ENCODE results near the gene STK32C. TPM values are rescaled to one million over a fixed set of nuclear protein-coding genes. Genes with fewer than 3 reads are reported as not detected.

The STK32C gene
- total and polyA plus RNA-seq, 2 donors (not counting 1 experiment from before 2014, with no cell fraction given), result 9.9 to 16.8 TPM

GRCh38 chr10:132281915-132282666 is 25.7 kb downstream of the STK32C start:
- H3K27ac ChIP-seq (ENCODE audit: low read length in 2 of 2), result no peak overlapping the region
- DNase-seq (no peak), ATAC-seq (ENCODE audit: low read depth) (no peak)
- no peak overlapping the region for H2AFZ ChIP-seq (ENCODE audit: insufficient read depth, low read depth, low read length, poor library complexity, severe bottlenecking)
- no peak overlapping the region for H3K4me3 ChIP-seq (ENCODE audit: control extremely low read depth in 1 of 5, extremely low read depth in 1 of 5, insufficient read depth in 1 of 5, low read depth in 2 of 5, low read length in 4 of 5)
- no peaks in the 10 kb centered on the region for H3K36me3 ChIP-seq (replicated peaks in 1 of 2; ENCODE audit: control extremely low read depth in 1 of 2, control insufficient read depth in 1 of 2, extremely low read depth in 1 of 2, insufficient read depth in 2 of 2, low read length in 1 of 2)
- H3K4me2 ChIP-seq (replicated peaks; ENCODE audit: low read depth, low read length, poor library complexity, severe bottlenecking), result no peak overlapping the region
- no peaks in the 10 kb centered on the region for H3K79me2 ChIP-seq (ENCODE audit: control insufficient read depth, insufficient read depth, low read length)
- peaks cover 6% of the 10 kb centered on the region for H3K27me3 Mint-ChIP-seq
- no peak overlapping the region for H3K9ac ChIP-seq (ENCODE audit: low read length)
- H3K4me1 Mint-ChIP-seq, result peaks cover 2% of the 10 kb centered on the region
- H3K9me3 ChIP-seq (ENCODE audit: control extremely low read depth in 1 of 3, control insufficient read depth in 2 of 3, insufficient read depth in 1 of 3, low read length in 2 of 3), result peaks cover 0 to 5% (median 0%) of the 10 kb centered on the region in 3 donors
- H4K20me1 ChIP-seq (ENCODE audit: control insufficient read depth, insufficient read depth, low read length, poor library complexity, severe bottlenecking), result no peaks in the 10 kb centered on the region
- WGBS (ENCODE audit: insufficient coverage), result 94% methylated on average over 34 of the region's 34 CpGs
- intact Hi-C loops (cut with micrococcal nuclease), result no loop called here
- ChIA-PET POLR2A (no interaction called here), CTCF (no interaction called here)
- TF ChIP-seq, protein P1, sequence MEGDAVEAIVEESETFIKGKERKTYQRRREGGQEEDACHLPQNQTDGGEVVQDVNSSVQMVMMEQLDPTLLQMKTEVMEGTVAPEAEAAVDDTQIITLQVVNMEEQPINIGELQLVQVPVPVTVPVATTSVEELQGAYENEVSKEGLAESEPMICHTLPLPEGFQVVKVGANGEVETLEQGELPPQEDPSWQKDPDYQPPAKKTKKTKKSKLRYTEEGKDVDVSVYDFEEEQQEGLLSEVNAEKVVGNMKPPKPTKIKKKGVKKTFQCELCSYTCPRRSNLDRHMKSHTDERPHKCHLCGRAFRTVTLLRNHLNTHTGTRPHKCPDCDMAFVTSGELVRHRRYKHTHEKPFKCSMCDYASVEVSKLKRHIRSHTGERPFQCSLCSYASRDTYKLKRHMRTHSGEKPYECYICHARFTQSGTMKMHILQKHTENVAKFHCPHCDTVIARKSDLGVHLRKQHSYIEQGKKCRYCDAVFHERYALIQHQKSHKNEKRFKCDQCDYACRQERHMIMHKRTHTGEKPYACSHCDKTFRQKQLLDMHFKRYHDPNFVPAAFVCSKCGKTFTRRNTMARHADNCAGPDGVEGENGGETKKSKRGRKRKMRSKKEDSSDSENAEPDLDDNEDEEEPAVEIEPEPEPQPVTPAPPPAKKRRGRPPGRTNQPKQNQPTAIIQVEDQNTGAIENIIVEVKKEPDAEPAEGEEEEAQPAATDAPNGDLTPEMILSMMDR (IDR thresholded peaks at IDR 0.05), result no peak
- TF ChIP-seq EZH2 (IDR thresholded peaks at IDR 0.05; ENCODE audit: borderline replicate concordance, insufficient read depth, low read depth, low read length, poor library complexity, severe bottlenecking), result no peak
- H3K4me1 ChIP-seq (ENCODE audit: control insufficient read depth in 2 of 2, insufficient read depth in 2 of 2, low read length in 2 of 2), result no peaks in the 10 kb centered on the region
- no peak overlapping the region for H3K27ac Mint-ChIP-seq
- no peaks in the 10 kb centered on the region for H3K9me3 Mint-ChIP-seq (ENCODE audit: insufficient read depth)
- peaks cover 0 to 2% (median 0%) of the 10 kb centered on the region in 4 experiments for H3K27me3 ChIP-seq (replicated peaks in 1 of 4; ENCODE audit: control extremely low read depth in 1 of 4, control insufficient read depth in 3 of 4, insufficient read depth in 4 of 4, low read length in 3 of 4)
- no peak overlapping the region for H3K4me3 Mint-ChIP-seq

GRCh38 chr10:132280646-132281074 is 27.1 kb downstream of the STK32C start:
- peaks cover 0 to 2% (median 0%) of the 10 kb centered on the region in 4 experiments for H3K27me3 ChIP-seq (replicated peaks in 1 of 4; ENCODE audit: control extremely low read depth in 1 of 4, control insufficient read depth in 3 of 4, insufficient read depth in 4 of 4, low read length in 3 of 4)
- ATAC-seq (ENCODE audit: low read depth) (no peak), DNase-seq (no peak)
- no peak overlapping the region for H3K4me2 ChIP-seq (replicated peaks; ENCODE audit: low read depth, low read length, poor library complexity, severe bottlenecking)
- POLR2A ChIA-PET, result no interaction called here
- Mint-ChIP-seq H3K9me3 (ENCODE audit: insufficient read depth) (no peaks in the 10 kb centered on the region), H3K27ac (no peak overlapping the region), H3K4me3 (no peak overlapping the region), H3K27me3 (peaks cover 6% of the 10 kb centered on the region), H3K4me1 (peaks cover 2% of the 10 kb centered on the region)
- no peak for TF ChIP-seq EZH2 (IDR thresholded peaks at IDR 0.05; ENCODE audit: borderline replicate concordance, insufficient read depth, low read depth, low read length, poor library complexity, severe bottlenecking)
- TF ChIP-seq, protein P1 (IDR thresholded peaks at IDR 0.05), result no peak
- 91% methylated on average over 20 of the region's 20 CpGs for WGBS (ENCODE audit: insufficient coverage)
- no peak overlapping the region for H3K4me3 ChIP-seq (ENCODE audit: control extremely low read depth in 1 of 5, extremely low read depth in 1 of 5, insufficient read depth in 1 of 5, low read depth in 2 of 5, low read length in 4 of 5)
- H3K36me3 ChIP-seq (replicated peaks in 1 of 2; ENCODE audit: control extremely low read depth in 1 of 2, control insufficient read depth in 1 of 2, extremely low read depth in 1 of 2, insufficient read depth in 2 of 2, low read length in 1 of 2), result no peaks in the 10 kb centered on the region
- H4K20me1 ChIP-seq (ENCODE audit: control insufficient read depth, insufficient read depth, low read length, poor library complexity, severe bottlenecking), result no peaks in the 10 kb centered on the region
- peaks cover 0 to 5% (median 0%) of the 10 kb centered on the region in 3 donors for H3K9me3 ChIP-seq (ENCODE audit: control extremely low read depth in 1 of 3, control insufficient read depth in 2 of 3, insufficient read depth in 1 of 3, low read length in 2 of 3)
- CTCF ChIA-PET, result no interaction called here
- intact Hi-C loops (cut with micrococcal nuclease), result no loop called here
- H2AFZ ChIP-seq (ENCODE audit: insufficient read depth, low read depth, low read length, poor library complexity, severe bottlenecking), result no peak overlapping the region
- H3K4me1 ChIP-seq (ENCODE audit: control insufficient read depth in 2 of 2, insufficient read depth in 2 of 2, low read length in 2 of 2), result no peaks in the 10 kb centered on the region
- no peaks in the 10 kb centered on the region for H3K79me2 ChIP-seq (ENCODE audit: control insufficient read depth, insufficient read depth, low read length)
- H3K9ac ChIP-seq (ENCODE audit: low read length), result no peak overlapping the region
- H3K27ac ChIP-seq (ENCODE audit: low read length in 2 of 2), result no peak overlapping the region

Measured in B cell (primary cell).